Measurements from ENCODE around the gene TBPL1. TPM values are rescaled to one million over a fixed set of nuclear protein-coding genes. Genes with fewer than 3 reads are reported as not detected.
A peak's percentile ranks its signal among the peaks of the same experiment; 100 is the strongest.

The TBPL1 gene
- total RNA-seq, 2 donors from 2014 or later: 40.4 to 45.4 TPM

GRCh38 chr6:133957227-133957626 is 4.2 kb downstream of the TBPL1 start:
- Histone ChIP-seq H3K4me3 (ENCODE audit: low read length) (no peak overlapping the region), H3K36me3 (ENCODE audit: control insufficient read depth, insufficient read depth, low read length) (no peaks in the 10 kb centered on the region), H3K4me1 (ENCODE audit: control insufficient read depth, insufficient read depth, low read length) (peaks cover 20% of the 10 kb centered on the region), H3K27me3 (ENCODE audit: control insufficient read depth, insufficient read depth, low read length, poor library complexity, severe bottlenecking) (no peaks in the 10 kb centered on the region), H3K27ac (ENCODE audit: low read depth, low read length) (no peak overlapping the region), H3K9ac (ENCODE audit: extremely low read depth, low read length, poor library complexity, severe bottlenecking) (no peak overlapping the region), H3K9me3 (ENCODE audit: control insufficient read depth, low read length) (no peaks in the 10 kb centered on the region)
- TF ChIP-seq, protein P1, sequence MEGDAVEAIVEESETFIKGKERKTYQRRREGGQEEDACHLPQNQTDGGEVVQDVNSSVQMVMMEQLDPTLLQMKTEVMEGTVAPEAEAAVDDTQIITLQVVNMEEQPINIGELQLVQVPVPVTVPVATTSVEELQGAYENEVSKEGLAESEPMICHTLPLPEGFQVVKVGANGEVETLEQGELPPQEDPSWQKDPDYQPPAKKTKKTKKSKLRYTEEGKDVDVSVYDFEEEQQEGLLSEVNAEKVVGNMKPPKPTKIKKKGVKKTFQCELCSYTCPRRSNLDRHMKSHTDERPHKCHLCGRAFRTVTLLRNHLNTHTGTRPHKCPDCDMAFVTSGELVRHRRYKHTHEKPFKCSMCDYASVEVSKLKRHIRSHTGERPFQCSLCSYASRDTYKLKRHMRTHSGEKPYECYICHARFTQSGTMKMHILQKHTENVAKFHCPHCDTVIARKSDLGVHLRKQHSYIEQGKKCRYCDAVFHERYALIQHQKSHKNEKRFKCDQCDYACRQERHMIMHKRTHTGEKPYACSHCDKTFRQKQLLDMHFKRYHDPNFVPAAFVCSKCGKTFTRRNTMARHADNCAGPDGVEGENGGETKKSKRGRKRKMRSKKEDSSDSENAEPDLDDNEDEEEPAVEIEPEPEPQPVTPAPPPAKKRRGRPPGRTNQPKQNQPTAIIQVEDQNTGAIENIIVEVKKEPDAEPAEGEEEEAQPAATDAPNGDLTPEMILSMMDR (conservative IDR thresholded peaks at IDR 0.05): no peak
- no peak overlapping the region for H3K4me3 Mint-ChIP-seq
- no peaks in the 10 kb centered on the region for H3K27me3 Mint-ChIP-seq (ENCODE audit: insufficient read depth)
- DNase-seq: no peak
- no peaks in the 10 kb centered on the region for H3K9me3 Mint-ChIP-seq
- 91 to 96% methylated on average over 3 to 4 of the region's 4 CpGs for WGBS, 2 experiments (ENCODE audit: insufficient coverage in 1 of 2, insufficient read length in 1 of 2)
- peaks cover 26% of the 10 kb centered on the region for H3K4me1 Mint-ChIP-seq
- peak overlapping the region; percentile 28 for H3K27ac Mint-ChIP-seq
- no peaks in the 10 kb centered on the region for H3K36me3 Mint-ChIP-seq (ENCODE audit: low read depth)

GRCh38 chr6:133957780-133958242 is 4.8 kb downstream of the TBPL1 start:
- no peak overlapping the region for H3K9ac ChIP-seq (ENCODE audit: extremely low read depth, low read length, poor library complexity, severe bottlenecking)
- Mint-ChIP-seq H3K36me3 (ENCODE audit: low read depth) (no peaks in the 10 kb centered on the region), H3K27ac (no peak overlapping the region), H3K4me3 (no peak overlapping the region), H3K4me1 (peaks cover 31% of the 10 kb centered on the region), H3K27me3 (ENCODE audit: insufficient read depth) (no peaks in the 10 kb centered on the region), H3K9me3 (no peaks in the 10 kb centered on the region)
- no peaks in the 10 kb centered on the region for H3K36me3 ChIP-seq (ENCODE audit: control insufficient read depth, insufficient read depth, low read length)
- peaks cover 23% of the 10 kb centered on the region for H3K4me1 ChIP-seq (ENCODE audit: control insufficient read depth, insufficient read depth, low read length)
- TF ChIP-seq, protein P1 (conservative IDR thresholded peaks at IDR 0.05): no peak
- 100% methylated on average over 1 to 2 of the region's 2 CpGs for WGBS, 2 experiments (ENCODE audit: insufficient coverage in 1 of 2, insufficient read length in 1 of 2)
- H3K27me3 ChIP-seq (ENCODE audit: control insufficient read depth, insufficient read depth, low read length, poor library complexity, severe bottlenecking): no peaks in the 10 kb centered on the region
- no peak overlapping the region for H3K4me3 ChIP-seq (ENCODE audit: low read length)
- H3K9me3 ChIP-seq (ENCODE audit: control insufficient read depth, low read length): no peaks in the 10 kb centered on the region
- DNase-seq: no peak
- no peak overlapping the region for H3K27ac ChIP-seq (ENCODE audit: low read depth, low read length)

DNA sequence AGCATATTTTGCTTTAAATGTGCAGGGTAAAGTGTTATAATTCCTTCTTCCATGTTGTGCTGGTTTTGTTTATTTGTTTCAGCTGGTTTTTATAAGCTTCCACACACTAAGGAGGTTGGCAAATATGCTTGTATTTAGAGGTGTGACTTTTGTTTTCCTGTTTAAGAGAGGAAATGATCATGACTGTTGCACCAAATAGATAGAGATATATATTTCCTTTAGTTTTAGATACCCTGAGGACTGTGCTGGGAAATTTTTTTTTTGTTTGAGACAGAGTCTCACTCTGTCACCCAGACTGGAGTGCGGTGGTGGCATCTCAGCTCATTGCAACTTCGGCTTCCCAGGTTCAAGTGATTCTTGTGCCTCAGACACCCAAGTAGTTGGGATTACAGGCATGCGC is 5.8 kb downstream of the TBPL1 start:
- Mint-ChIP-seq H3K36me3 (ENCODE audit: low read depth) (no peaks in the 10 kb centered on the region), H3K27me3 (ENCODE audit: insufficient read depth) (no peaks in the 10 kb centered on the region), H3K9me3 (no peaks in the 10 kb centered on the region), H3K4me1 (peaks cover 31% of the 10 kb centered on the region), H3K27ac (no peak overlapping the region), H3K4me3 (no peak overlapping the region)
- Histone ChIP-seq H3K4me1 (ENCODE audit: control insufficient read depth, insufficient read depth, low read length) (peaks cover 23% of the 10 kb centered on the region), H3K36me3 (ENCODE audit: control insufficient read depth, insufficient read depth, low read length) (no peaks in the 10 kb centered on the region), H3K27me3 (ENCODE audit: control insufficient read depth, insufficient read depth, low read length, poor library complexity, severe bottlenecking) (no peaks in the 10 kb centered on the region), H3K4me3 (ENCODE audit: low read length) (no peak overlapping the region), H3K9me3 (ENCODE audit: control insufficient read depth, low read length) (no peaks in the 10 kb centered on the region), H3K27ac (ENCODE audit: low read depth, low read length) (no peak overlapping the region), H3K9ac (ENCODE audit: extremely low read depth, low read length, poor library complexity, severe bottlenecking) (no peak overlapping the region)
- WGBS, 2 experiments (ENCODE audit: insufficient coverage in 1 of 2, insufficient read length in 1 of 2): 80 to 95% methylated on average over 3 of the region's 3 CpGs
- TF ChIP-seq, protein P1 (conservative IDR thresholded peaks at IDR 0.05): no peak
- no peak for DNase-seq

All from endodermal cell (in vitro differentiated cells).